Activated B cell treated with CpG ODN at 0.5 μM for 24 hours (primary cell): Measurements from ENCODE around the gene SH2D6. TPM values are rescaled to one million over a fixed set of nuclear protein-coding genes. Genes with fewer than 3 reads are reported as not detected.
A peak's percentile ranks its signal among the peaks of the same experiment; 100 is the strongest.

Source experiments
- ATAC-seq: fragments of 200-7000 bp; cut with Tn5 transposase; one replicate; pipeline ENCODE4 v1.10.0; 2021; ENCODE audit warnings: low read depth, mild to moderate bottlenecking, moderate library complexity
- CTCF ChIA-PET: fragments of 350-600 bp; sonication (Branson Sonifier 250); formaldehyde crosslinking; loops from one replicate; lab custom pipeline; 2021; ENCODE audit warnings: antibody characterized with exemption; lab: Charles Lee
- POLR2A ChIA-PET: fragments of 350-600 bp; sonication (Branson Sonifier 250); formaldehyde crosslinking; loops from one replicate; lab custom pipeline; 2021; ENCODE audit warnings: antibody characterized with exemption; lab: Charles Lee
- DNase-seq: peaks from one replicate; pipeline ENCODE4 v3.0.0; 2022
- H3K27ac Mint-ChIP-seq: one replicate; pipeline ENCODE4 v1.8.0; 2020; ENCODE audit warnings: mixed read lengths
- H3K27me3 Mint-ChIP-seq: one replicate; pipeline ENCODE4 v1.8.0; 2021; ENCODE audit warnings: mixed read lengths
- H3K36me3 Mint-ChIP-seq: one replicate; pipeline ENCODE4 v1.8.0; 2021; ENCODE audit warnings: low read depth, mixed read lengths
- H3K4me1 Mint-ChIP-seq: one replicate; pipeline ENCODE4 v1.8.0; 2021; ENCODE audit warnings: mixed read lengths
- H3K4me3 Mint-ChIP-seq: one replicate; pipeline ENCODE4 v1.8.0; 2020; ENCODE audit warnings: mild to moderate bottlenecking, mixed read lengths
- H3K9me3 Mint-ChIP-seq: one replicate; pipeline ENCODE4 v1.8.0; 2020; ENCODE audit warnings: mixed read lengths
- intact Hi-C: fragments of 100-400 bp; cut with micrococcal nuclease; formaldehyde crosslinking; loops from one replicate; pipeline ENCODE4 v1.15.1; 2024
- total RNA-seq: library from RNA; stranded (reverse); gene quantifications from 2 replicates; pipeline ENCODE4 v1.2.3, GENCODE V29; 2022
- TF ChIP-seq, protein P1 (sequence below): fragments of 200-600 bp; IDR thresholded peaks from one replicate; pipeline ENCODE4 v1.8.0; 2022; ENCODE audit warnings: antibody characterized with exemption, mild to moderate bottlenecking

Gene SH2D6
- total RNA-seq, 1 donor from 2014 or later: 1.6 TPM

GRCh38 chr2:85470850-85471800 is 52.6 kb downstream of the SH2D6 start:
- H3K27ac Mint-ChIP-seq: no peak overlapping the region

GRCh38 chr2:85472261-85472660 is 53.7 kb downstream of the SH2D6 start:
- DNase-seq: no peak
- TF ChIP-seq, protein P1, sequence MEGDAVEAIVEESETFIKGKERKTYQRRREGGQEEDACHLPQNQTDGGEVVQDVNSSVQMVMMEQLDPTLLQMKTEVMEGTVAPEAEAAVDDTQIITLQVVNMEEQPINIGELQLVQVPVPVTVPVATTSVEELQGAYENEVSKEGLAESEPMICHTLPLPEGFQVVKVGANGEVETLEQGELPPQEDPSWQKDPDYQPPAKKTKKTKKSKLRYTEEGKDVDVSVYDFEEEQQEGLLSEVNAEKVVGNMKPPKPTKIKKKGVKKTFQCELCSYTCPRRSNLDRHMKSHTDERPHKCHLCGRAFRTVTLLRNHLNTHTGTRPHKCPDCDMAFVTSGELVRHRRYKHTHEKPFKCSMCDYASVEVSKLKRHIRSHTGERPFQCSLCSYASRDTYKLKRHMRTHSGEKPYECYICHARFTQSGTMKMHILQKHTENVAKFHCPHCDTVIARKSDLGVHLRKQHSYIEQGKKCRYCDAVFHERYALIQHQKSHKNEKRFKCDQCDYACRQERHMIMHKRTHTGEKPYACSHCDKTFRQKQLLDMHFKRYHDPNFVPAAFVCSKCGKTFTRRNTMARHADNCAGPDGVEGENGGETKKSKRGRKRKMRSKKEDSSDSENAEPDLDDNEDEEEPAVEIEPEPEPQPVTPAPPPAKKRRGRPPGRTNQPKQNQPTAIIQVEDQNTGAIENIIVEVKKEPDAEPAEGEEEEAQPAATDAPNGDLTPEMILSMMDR: no peak
- no peaks in the 10 kb centered on the region for H3K27me3 Mint-ChIP-seq
- H3K36me3 Mint-ChIP-seq: no peaks in the 10 kb centered on the region
- no peak for ATAC-seq
- ChIA-PET POLR2A (no interaction called here), CTCF (no interaction called here)
- intact Hi-C loops: loop anchor here (5.0 kb wide), 1 partner anchor 40 kb away; no protein-coding TSS in a partner anchor
- H3K4me3 Mint-ChIP-seq: no peak overlapping the region
- H3K9me3 Mint-ChIP-seq: no peaks in the 10 kb centered on the region
- peaks cover 9% of the 10 kb centered on the region for H3K4me1 Mint-ChIP-seq
- no peak overlapping the region for H3K27ac Mint-ChIP-seq

More at GRCh38 chr2:85470850-85471800, 52.6 kb downstream of the SH2D6 start:
- DNase-seq (no peak), ATAC-seq (peak; percentile 57)
- H3K4me3 Mint-ChIP-seq: no peak overlapping the region
- no peaks in the 10 kb centered on the region for H3K36me3 Mint-ChIP-seq
- POLR2A ChIA-PET: interaction anchor here (0.7 to 1.2 kb wide), 2 partner anchors 68 to 81 kb away, joined by 3 to 6 read pairs; partner anchors contain the start of gene MAT2A
- H3K9me3 Mint-ChIP-seq: no peaks in the 10 kb centered on the region
- peaks cover 9% of the 10 kb centered on the region for H3K4me1 Mint-ChIP-seq
- CTCF ChIA-PET: no interaction called here
- no peaks in the 10 kb centered on the region for H3K27me3 Mint-ChIP-seq
- intact Hi-C loops: loop anchor here (5.0 kb wide), 1 partner anchor 41 kb away; no protein-coding TSS in a partner anchor
- TF ChIP-seq, protein P1: no peak

- DNase-seq: no peak
- Mint-ChIP-seq H3K36me3 (no peaks in the 10 kb centered on the region), H3K4me1 (peaks cover 4% of the 10 kb centered on the region), H3K9me3 (no peaks in the 10 kb centered on the region), H3K27ac (no peak overlapping the region), H3K4me3 (no peak overlapping the region), H3K27me3 (no peaks in the 10 kb centered on the region)
- ChIA-PET POLR2A (interaction anchor here (0.9 kb wide), 1 partner anchor 63 kb away, joined by 3 read pairs; the partner anchor contains the start of gene MAT2A), CTCF (no interaction called here)
- intact Hi-C loops: no loop called here
- ATAC-seq: no peak
- TF ChIP-seq, protein P1: no peak
Measured at GRCh38 chr2:85475799-85476490, 57.4 kb downstream of the SH2D6 start.

DNA sequence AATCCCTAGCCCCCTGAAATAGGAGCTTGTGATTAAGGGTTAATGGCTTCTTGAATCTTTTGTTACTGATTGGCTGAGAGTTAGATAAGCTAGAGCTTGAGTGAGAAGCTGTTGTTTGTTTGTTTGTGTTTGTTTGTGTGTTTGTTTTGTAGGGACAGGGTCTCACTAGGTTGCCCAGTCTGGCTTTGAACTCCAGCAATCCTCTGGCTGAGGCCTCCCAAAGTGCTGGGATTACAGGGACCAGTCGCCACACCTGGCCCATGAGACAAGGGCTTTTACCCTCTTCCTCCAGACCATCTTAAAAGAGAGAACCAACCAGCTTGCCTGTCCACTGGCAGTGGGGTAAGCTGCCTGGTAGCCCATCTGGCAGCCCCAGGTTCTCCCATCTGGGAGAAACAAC is 58.1 kb downstream of the SH2D6 start:
- DNase-seq (no peak), ATAC-seq (no peak)
- TF ChIP-seq, protein P1: no peak
- Mint-ChIP-seq H3K27me3 (peaks cover 2% of the 10 kb centered on the region), H3K36me3 (no peaks in the 10 kb centered on the region), H3K27ac (no peak overlapping the region), H3K4me1 (peaks cover 2% of the 10 kb centered on the region), H3K9me3 (no peaks in the 10 kb centered on the region), H3K4me3 (no peak overlapping the region)
- POLR2A ChIA-PET: no interaction called here
- intact Hi-C loops: no loop called here
- CTCF ChIA-PET: no interaction called here

DNA sequence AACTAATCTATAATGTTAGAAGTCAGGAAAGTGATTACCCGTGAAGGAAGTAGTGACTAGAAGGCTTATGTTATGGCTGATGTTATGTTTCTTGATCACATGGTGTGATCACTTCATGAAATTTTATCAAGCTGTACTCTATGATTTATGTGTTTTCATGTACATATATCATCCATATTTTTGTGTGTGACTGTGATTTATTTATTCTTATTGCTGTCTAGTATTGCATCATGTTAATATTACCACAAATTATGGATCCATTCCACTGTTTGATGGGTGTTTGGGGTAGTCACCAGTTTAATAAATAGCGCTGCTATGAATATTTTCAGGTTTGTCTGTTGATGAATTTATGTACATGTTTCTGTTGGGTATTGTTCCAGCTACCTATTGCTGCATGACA is 59.4 kb downstream of the SH2D6 start:
- no peak for ATAC-seq
- POLR2A ChIA-PET: no interaction called here
- TF ChIP-seq, protein P1: no peak
- Mint-ChIP-seq H3K27ac (no peak overlapping the region), H3K9me3 (no peaks in the 10 kb centered on the region), H3K36me3 (no peaks in the 10 kb centered on the region), H3K4me3 (no peak overlapping the region), H3K4me1 (no peaks in the 10 kb centered on the region), H3K27me3 (peaks cover 2% of the 10 kb centered on the region)
- no peak for DNase-seq
- intact Hi-C loops: no loop called here
- CTCF ChIA-PET: no interaction called here
